ENCODE data around the gene HSH2D. TPM values are rescaled to one million over a fixed set of nuclear protein-coding genes. Genes with fewer than 3 reads are reported as not detected.

HSH2D gene
- total RNA-seq, 6 donors from 2014 or later: 5.9 to 12.6 (median 8.2) TPM

- Histone ChIP-seq H3K27me3 (no peaks in the 10 kb centered on the region), H3K4me1 (no peaks in the 10 kb centered on the region), H3K36me3 (peaks cover 21 to 96% (median 78%) of the 10 kb centered on the region in 4 donors), H3K4me3 (no peak overlapping the region), H3K27ac (no peak overlapping the region), H3K9me3 (no peaks in the 10 kb centered on the region)
- TF ChIP-seq POLR2AphosphoS5 (IDR thresholded peaks at IDR 0.05) (no peak), POLR2A (IDR thresholded peaks at IDR 0.05) (no peak), CTCF (IDR thresholded peaks at IDR 0.05) (no peak), EP300 (IDR thresholded peaks at IDR 0.05) (no peak)
- 88 to 92% methylated on average over 11 to 12 of the region's 12 CpGs for WGBS, 2 donors
- no peak for DNase-seq
- no peak for ATAC-seq (ENCODE audit: low FRiP score in 2 of 2)
Observed at GRCh38 chr19:16207490-16208025, 64.1 kb downstream of the HSH2D start.

Small RNA genes within 50 kb of the gene (small RNA-seq; reads per million reads assigned to genes)
- 0 reads per million in 4 donors for gene RF00017

Other genes starting within 250 kb of the HSH2D start
- gene CYP4F2, start 245.6 kb upstream of the HSH2D start, total RNA-seq: under 1 TPM in 2 of 6 donors, not detected in 4; 0.23 to 0.40 TPM
- 1 to 10 TPM in 4 of 6 donors, under 1 TPM in 1, not detected in 1; 0.26 to 3.1 (median 2.1) TPM for gene CYP4F11, start 209.2 kb upstream of the HSH2D start, total RNA-seq
- not detected for gene OR10H4, start 194.7 kb upstream of the HSH2D start, total RNA-seq
- gene TPM4, start 67.2 kb upstream of the HSH2D start, total RNA-seq: 100 to 1,000 TPM; 258 to 569 (median 392) TPM
- 100 to 1,000 TPM in 1 of 6 donors, 10 to 100 TPM in 5; 29.3 to 117 (median 60.6) TPM for gene RAB8A, start 31.8 kb upstream of the HSH2D start, total RNA-seq
- gene CIB3, start 29.8 kb downstream of the HSH2D start, total RNA-seq: not detected
- gene FAM32A, start 41.7 kb downstream of the HSH2D start, total RNA-seq: 10 to 100 TPM; 47.1 to 84.8 (median 58.5) TPM
- gene AP1M1, start 54.2 kb downstream of the HSH2D start, total RNA-seq: 10 to 100 TPM; 45.7 to 87.7 (median 62.5) TPM
- 100 to 1,000 TPM in 2 of 6 donors, 10 to 100 TPM in 4; 26.2 to 298 (median 75.8) TPM for gene KLF2, start 181.1 kb downstream of the HSH2D start, total RNA-seq